GM19025 (cell line): ENCODE results near the gene INCA1.
A peak's percentile ranks its signal among the peaks of the same experiment; 100 is the strongest.

ENCODE experiments used
- ATAC-seq: cut with Tn5 transposase; IDR thresholded peaks from one replicate; pipeline ENCODE4 v1.9.1; 2021; ENCODE audit warnings: mild to moderate bottlenecking, low read depth, moderate library complexity; ENCODE audit not compliant: unreplicated experiment

Gene INCA1

DNA sequence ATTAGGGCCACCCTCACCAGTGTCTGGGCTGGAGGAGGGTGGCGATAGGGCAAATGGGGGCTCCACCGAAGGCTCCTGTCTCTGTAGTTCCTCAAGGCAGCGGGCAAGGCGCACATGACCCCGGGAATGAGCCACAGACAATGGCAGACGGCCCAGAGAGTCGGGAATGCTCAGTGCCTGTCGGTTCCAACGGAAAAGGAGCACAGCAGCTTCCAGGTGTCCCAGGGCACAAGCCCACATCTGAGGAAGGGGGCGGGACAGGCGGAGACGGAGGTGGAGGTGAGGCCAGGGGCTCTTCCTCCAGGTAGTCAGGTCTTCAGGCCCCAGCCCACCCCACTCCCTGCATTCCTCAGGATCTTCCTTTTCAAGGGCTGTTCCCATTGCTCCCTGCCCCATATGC, 24.6 kb downstream of the INCA1 start:
- no peak for ATAC-seq

DNA sequence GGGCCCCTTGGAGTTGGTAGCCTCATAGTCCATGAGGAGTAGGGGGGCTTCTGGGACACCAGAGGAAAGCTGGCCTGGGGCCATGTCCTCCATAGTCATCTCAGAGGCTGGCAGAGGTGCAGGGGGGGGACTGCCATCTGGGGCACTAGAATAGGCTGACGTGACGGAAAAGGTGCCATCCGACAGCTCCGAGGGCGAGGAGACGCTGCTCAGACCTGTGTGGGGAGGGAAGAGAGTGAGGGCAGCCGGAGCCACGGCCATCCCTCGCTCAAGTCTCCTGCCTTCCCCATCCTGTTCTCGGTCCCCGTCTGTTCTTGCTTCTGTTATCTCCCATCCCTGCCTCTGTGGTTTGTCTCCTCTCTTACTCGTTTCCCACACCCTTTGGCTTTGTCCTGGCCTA, 25.0 kb downstream of the INCA1 start:
- no peak for ATAC-seq

DNA sequence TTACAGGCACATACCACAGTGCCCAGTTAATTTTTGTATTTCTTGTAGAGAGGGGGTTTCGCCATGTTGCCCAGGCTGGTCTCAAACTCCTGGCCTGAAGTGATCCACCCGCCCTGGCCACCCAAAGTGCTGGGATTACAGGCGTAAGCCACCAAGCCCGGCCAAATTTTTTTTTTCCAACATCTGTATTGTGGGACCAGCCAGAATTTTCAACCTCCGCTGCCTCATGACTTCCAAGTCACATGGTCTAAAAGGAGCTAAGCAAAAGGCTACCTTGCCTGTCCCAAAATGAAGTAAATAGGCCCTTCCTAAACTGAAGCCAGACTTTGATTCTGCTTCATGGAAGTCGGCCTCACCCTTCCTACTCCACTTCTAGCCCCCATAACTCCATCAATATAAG, 25.5 kb downstream of the INCA1 start:
- ATAC-seq = no peak

DNA sequence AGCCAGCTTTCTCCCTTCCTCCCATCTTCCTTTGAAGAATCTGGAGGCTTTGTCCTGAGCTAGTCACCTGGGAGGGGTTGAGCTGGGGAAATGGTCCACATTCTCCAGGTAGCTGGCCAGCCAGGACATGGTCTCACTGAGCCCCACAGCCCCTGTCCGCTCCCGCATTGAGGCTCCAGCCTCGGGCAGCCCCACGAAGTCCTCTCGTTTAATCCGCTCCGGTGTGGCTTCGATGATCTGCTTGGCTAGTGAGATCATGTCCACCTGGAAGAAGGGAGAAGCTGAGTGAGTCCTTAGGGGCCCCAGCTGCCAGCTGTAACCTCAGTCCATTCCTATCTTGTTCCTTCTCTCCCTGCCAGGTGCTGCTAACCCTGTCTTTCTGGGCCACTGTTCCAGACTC, 27.0 kb downstream of the INCA1 start:
- no peak for ATAC-seq

DNA sequence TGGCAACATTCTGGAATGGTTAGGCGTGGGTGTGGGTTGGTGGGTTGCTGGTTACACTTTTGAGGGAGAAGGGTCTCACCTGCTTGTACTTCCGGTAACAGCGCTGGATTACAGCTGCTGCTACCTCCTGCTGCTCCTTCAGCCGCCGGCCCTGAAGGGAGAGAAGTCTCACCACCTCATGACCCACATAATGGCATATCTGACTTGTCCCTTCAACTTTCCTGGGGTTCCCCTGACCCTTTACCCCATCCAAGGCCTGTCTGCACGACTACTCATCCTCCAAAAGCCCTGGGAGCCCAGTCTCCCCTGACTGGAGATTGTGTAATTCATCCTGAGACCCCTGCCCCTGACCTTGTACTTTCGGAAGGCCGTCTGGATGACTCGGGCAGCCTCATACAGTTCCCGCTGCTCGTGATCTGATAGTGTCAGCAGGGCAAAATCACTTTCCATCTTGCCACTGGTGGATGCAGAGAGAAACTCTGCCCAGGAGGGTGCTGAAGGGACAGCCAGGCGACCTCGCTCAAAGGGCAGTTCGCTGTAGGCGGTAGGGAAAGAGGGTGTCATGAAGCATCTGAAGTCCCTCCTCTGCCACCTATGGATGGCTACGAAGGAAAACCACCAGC, 27.7 kb downstream of the INCA1 start:
- ATAC-seq = no peak

DNA sequence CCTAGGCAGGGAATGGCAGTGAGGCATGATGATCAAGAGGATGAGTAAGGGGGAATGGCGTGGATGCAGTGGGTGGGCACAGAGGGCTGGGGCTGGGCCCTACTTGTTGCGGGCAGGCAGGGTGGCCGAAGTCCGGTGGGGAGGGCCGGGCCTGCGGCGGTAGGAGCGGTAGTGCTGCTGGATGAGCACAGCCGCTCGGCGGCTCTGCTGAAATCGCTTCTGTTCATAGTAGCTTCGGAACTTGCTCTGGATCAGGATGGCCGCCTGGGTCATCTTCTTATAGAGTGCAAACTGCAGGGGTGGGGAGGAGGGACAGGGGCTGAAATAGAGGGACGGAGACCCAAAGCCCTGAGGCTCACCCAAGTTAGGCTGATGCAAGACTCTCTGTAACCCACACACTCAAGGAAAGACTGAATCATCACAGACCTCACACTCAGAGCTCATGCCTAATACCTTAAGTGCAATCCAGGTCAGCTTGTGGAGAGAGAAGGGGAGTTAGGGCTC, 28.2 kb downstream of the INCA1 start:
- no peak for ATAC-seq

DNA sequence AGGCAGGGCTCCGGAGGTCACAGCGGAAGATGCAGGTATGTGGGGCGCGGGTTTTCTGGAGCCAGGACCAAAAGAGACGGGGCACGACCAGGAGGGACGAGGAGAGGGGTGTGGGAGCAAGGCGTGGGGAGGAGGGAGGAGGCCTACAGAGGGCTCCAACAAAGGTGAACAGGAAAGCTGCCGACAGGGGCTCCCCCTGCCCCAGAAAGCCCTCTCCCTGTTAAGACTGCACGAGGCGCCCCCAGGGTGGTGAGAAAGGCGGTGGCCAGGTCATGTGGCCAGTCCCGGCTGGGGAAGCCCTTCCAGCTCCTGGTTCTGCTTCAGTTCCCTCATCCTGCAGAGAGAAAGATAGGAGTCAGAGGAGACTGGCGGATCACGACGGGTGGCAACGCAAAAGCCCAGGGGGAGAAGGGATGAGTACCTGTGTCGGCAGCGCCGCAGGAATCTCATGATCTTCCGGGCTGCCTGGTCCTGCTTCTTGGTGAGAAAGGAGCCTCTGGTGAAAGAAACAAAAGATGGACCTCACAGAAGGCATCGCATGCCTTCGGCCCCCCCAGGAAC, 28.8 kb downstream of the INCA1 start:
- ATAC-seq = no peak

DNA sequence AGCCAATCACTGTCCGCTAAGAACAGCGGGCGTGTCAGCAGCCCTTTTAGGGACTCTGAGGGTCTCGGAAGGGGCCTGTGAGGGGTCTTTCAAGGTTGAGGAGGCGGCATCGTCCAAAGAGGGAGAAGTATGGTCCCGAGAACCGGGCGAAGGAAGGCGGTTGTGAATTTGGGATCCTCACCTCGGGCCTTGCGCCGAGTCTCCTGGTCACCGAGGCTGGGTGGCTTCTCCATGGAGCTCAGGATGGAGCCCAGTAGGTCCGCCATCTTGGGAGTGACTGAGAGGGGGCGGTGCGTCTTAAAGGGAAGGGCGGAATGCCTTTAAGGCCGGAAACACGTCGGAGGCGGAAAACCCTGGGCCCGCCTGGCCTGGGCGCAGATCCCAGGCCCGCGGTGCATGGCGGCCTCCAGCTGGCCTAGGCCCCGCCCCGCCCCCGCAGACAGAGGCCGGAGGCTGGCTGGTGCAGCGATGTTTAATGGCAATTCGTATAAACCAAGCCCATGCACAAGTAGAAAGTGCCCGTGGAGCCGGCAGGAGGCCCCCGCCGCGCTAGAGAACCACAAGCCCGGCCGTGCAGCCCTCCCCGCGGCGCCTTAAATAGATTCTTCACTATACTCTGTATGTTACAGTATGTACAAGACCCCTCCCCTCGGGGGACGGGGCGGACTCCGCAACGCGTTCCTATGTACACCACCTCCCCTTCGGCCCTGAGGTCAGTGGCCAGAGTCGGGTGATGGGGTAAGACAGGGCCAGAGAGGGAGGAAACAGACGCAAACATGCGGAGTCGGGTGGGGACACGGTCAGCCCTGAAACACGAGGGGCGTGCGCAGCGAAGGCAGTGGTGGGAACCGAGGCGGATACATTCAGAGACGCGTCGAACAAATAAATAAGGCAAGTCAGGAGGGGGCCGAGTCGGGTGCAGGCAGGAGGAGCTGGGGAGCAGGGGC, 29.5 kb downstream of the INCA1 start, which contains the start of gene SPAG7:
Gene SPAG7 (minus strand): TSS at position 279 of the 947 bp plus-strand sequence. CDS start 13 bp downstream, at position 266.
- ATAC-seq = peak; percentile 52

DNA sequence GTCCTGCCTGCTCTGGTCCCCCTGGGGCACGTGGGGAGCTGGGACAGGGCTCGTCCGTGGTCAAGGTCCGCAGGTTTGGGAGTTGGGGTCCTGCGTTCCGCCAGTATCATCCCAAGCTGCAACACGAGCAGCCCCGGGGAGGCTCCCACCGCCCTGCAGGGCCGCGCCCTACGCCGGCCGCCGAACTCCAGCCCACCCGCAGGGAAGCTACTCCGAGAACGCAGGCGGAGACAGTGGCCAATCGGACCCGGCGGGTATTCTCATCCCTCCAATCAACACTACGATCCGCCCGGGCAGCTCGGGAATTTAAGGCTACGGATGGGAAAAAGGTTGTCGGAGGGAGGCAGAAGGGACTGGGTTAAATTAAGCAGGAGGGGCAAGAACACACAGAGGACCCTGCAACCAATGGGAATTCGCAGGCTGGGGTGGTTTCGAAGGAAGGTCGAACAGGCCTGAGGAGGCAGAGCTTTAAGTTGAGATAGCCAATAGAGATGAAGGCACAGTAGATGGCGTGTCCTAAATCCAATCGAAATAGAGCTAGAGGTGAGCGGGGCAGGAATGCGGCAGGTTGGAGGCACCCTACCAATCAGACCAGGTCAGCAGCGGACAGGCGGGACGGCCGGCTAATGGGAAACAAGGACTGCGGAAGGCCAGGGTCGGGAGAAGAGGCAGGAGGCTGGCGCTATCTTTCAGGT, 30.3 kb downstream of the INCA1 start:
- ATAC-seq = peak; percentile 76

DNA sequence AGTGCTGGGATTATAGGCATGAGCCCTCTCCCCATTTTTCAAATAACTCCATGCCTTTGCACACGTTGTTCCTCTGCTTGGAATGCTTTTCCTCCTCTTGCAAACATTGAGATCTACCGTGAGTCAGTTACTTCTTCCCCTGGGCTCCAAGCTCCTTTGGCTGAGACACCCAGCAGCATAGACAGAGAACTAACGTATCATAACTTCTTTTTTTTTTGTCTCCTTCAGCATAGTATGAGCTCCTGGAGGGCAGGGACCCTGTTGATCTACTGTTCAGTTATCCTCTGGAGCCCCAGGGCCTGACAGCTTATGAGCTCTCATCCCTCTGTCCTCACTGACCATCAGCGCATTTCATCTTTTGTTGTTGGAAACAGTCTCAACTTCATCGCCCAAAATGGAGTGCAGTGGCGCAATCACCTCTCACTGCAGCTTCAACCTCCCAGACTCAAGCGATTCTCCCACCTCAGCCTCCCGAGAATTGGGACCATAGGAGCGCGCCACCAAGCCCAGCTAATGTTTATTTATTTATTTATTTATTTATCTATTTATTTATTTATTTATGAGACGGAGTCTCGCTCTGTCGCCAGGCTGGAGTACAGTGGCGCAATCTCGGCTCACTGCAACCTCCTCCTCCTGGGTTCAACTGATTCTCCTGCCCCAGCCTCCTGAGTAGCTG, 31.9 kb downstream of the INCA1 start:
- ATAC-seq = no peak

DNA sequence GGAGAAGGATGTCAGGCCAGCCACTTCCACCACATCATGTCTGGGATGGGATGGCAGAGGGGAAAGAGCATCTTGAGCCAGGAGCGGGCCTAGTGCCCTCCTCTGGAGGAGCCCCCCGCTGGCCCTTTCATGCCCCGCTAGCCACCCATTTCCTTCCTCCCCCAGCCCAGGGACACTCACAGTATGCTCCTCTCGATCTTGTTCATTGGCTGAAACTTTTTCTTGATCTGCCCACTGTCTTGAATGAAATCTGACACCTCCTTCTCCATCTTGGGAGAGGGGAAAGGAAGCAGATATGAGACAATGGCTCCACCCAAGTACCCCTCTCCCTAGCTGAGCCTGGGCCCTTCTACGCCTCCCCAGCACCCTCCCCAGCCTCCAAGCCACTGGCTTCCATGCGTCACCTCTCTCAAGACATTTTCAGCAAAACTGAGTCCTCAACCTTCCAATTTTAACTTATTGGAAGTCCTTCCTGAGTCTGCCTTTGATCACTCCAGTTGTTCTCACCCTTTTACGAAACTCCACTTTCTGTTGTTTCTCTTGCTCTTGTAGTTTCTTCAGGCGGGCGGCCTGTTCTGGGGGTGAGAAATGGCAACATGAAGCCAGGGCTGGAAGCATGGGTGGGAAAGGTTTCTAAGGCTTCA, 36.9 kb downstream of the INCA1 start:
- ATAC-seq = no peak

DNA sequence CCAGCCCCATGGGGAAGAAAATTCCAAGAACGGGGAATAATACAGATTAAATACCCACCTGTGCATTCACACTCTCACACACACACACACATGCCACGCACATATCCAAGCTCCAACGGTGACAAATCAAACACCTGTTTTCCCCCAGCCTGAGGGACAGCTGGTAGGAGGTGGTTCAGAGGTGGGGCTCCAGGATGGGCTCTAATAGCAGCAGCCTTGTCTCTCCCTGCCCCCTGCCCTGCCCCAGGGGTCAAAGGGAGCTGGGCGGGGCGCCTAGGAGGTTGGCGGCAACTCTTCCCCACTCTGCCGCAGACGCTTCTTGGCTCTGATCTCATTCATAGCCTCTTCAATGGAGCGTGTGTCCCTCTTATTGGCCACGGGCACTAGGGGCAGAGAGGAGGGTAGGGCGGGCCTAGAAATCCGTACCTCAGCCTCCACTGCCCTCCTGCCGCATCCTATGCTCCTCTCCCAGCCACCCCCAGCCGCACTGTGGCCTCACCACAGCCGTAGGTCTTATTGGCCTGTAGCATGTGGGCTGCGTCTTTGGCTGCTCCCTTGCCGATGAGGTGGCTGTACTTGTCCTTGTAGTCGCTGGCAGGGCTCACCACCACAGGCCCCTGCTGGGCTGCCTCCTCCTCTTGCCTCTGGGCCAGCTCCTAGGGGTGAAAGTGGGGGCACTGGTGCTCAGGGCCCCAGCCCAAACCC, 37.9 kb downstream of the INCA1 start:
- ATAC-seq = no peak

DNA sequence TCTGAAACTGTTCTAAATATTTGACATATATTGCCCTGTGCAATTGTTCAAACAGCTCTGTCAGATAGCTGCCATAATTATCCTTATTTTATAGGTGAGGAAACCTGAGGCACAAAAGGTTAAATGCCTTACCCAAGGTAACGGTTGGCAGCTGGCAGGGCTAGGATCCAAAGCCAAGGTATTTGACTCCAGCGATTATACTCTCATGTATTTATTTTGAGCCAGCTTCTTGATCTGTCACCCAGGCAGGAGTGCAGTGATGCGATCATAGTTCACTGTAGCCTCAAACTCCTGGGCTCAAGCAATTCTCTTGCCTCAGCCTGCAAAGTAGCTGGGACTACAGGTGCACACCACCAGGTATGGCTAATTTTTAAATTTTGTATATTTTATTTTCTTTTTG, 39.2 kb downstream of the INCA1 start:
- no peak for ATAC-seq

DNA sequence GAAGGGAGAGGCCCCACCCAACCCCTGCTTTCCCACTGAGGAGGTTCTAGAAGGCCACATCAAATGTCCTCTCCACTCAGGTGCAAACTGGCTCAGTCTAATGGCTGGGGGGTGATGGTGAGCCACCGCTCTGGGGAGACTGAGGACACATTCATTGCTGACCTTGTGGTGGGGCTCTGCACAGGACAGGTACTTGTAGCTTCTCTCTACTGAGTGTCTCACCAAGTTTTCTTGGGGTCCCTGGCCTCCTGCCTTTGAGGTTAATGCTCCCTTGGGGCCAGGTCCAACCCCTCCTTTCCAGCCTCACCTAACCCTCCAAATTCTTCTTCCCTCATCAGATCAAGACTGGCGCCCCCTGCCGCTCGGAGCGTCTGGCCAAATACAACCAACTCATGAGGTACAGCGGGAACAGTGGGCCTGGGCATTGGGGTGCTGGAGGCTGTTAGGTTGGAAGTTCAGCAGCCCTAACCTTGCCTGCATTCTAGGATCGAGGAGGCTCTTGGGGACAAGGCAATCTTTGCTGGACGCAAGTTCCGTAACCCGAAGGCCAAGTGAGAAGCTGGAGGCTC, 40.7 kb downstream of the INCA1 start:
- ATAC-seq = no peak

DNA sequence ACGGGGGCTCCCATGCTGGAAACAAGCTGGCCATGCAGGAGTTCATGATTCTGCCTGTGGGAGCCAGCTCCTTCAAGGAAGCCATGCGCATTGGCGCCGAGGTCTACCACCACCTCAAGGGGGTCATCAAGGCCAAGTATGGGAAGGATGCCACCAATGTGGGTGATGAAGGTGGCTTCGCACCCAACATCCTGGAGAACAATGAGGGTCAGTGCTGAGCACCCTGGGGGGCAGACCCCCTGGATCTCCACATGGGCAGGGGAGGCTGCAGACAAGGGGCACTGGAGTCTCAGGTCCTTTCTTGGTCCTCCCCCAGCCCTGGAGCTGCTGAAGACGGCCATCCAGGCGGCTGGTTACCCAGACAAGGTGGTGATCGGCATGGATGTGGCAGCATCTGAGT, 42.2 kb downstream of the INCA1 start:
- ATAC-seq = no peak

DNA sequence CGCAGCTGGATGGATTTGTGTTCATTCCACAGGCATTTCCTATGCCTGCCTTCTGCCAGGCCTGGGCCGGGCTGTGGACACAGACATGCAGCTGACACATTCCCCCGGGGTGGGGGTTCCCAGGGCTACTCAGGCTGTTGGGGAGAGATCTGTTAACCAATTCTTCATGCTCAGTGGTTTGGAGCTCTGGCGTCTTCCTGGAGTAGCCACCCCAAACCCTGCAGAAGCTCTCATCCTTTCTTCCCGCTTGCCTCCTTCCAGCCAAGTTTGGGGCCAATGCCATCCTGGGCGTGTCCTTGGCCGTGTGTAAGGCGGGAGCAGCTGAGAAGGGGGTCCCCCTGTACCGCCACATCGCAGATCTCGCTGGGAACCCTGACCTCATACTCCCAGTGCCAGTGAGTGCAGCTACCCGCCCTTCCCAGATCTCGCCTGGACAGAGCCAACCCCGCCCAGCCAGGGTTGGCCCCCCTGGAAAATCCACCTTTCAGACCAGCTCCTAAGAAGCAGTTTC, 43.8 kb downstream of the INCA1 start:
- ATAC-seq = no peak

DNA sequence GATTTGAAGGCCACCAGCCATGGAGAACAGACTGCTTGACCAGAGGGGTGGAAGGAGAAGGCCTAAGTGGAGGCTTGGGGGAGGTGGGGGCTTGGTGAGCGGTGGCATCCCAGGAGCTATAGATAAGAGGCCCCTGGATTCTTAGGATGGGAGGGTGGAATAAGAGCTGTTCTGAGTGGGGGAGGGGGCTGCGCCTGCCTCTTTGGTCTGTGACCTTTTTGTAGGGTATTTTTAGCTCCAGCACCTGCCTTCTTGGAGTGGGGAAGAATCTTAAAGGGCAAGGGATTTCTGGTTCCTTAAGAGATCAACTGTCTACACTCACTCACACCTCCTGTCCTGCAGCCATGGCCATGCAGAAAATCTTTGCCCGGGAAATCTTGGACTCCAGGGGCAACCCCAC, 45.8 kb downstream of the INCA1 start:
- ATAC-seq = no peak

DNA sequence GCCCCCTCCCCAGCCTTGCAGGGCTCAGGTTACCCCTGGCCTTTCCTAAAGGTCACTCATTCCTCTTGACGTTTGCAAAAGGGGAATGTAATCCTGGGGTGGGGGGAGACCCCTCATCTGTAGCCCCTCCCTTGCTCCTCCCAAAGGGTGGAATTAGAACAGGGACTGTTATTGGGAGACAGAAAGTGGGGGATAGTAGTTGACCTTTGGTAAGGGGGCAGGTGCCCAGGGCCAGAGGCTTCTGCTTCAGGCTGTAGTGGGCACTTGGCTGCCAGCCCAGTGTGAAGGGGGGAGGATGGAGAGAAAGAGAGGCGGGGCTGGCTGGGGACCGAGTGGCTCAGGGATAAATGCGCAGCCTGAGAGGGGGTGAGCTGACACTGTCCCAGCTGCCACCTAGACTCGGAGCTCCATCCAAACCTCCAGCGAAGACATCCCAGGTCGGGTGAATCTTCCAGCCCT, 46.5 kb downstream of the INCA1 start, which contains the start of gene ENO3:
Gene ENO3 (plus strand): TSS at position 374 of the 459 bp plus-strand sequence. CDS start 711 bp downstream, outside the sequence.
- ATAC-seq = no peak
